Stimulated activated CD4-positive, alpha-beta T cell treated with anti-CD3 and anti-CD28 coated beads, Interleukin-12 subunit alpha, Interleukin-12 subunit beta, amount 100 ng/mL, for 4 hours (primary cell): ENCODE results near the gene OR2C3.
"Not testable (repeated sequence)": the region's sequence is repeated elsewhere in the genome, so short reads cannot be mapped to it uniquely, and the experiment has no call there.

Experiments used
- DNase-seq: peaks from one replicate; pipeline ENCODE4 v3.0.0-alpha.2; 2020

Gene OR2C3

DNA sequence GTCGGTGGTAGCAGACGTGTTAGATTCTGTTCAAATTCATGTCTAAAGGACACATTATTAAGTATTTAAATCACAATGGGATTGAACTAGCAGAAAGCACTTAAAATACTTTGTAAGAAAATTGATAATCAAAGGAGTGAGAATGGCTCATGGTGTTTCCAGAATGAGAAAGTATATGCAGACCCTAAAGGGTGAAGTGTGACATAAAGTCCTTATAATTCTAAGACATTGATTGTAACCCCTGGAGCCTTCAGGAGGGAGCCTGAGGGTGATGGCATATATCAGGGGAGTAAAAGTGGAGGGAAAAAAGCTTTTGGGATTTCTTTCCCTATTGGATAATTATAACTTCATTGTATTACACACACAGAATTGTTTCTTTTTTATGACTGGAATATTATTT lies at the start of gene OR2C3:
TSS of gene OR2C3 (minus strand) at position 101 of the 400 bp plus-strand sequence. CDS start 3,929 bp downstream, outside the sequence.
- no peak for DNase-seq

DNA sequence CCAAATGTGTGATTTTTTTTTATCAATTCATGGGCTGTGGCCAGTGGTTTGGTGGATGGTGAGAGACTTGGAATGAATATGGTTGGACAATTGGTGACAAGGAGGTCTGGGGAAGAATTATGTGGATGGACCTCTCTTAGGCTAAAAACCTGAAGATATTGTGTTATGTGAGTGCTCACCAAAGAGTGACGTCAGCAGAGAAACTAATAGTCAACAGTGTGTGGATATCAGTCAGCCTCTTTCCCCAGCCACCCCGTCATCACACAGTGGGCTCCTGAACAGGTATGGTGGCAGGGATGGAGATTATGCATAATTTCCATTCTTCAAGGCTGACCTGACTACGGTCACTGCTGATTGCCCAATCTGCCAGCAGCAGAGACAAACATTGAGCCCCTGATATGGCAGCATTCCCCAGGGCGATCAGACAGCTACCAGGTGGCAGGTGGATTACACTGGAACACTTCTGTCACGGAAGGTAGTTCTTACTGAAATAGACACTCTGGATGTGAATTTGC lies 42.8 kb upstream of the OR2C3 start:
- DNase-seq: no peak

DNA sequence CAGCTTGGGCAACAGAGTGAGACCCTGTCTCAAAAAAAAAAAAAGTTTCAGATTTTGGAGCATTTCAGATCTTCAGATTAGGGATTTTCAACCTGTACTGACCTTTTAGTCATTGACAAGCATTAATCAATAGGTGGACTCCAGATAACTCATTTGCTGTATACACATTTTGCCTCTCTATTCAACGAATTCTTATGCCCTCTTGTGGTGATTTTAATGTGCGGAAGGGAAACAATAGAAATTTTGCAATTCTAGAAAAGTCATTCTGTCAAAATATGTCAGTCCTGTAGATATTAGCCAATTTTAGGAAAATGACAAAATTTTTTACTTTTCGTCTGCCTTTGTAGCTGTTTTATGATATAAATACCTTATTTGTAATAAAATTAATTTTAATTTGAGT lies 40.3 kb upstream of the OR2C3 start:
- no peak for DNase-seq

DNA sequence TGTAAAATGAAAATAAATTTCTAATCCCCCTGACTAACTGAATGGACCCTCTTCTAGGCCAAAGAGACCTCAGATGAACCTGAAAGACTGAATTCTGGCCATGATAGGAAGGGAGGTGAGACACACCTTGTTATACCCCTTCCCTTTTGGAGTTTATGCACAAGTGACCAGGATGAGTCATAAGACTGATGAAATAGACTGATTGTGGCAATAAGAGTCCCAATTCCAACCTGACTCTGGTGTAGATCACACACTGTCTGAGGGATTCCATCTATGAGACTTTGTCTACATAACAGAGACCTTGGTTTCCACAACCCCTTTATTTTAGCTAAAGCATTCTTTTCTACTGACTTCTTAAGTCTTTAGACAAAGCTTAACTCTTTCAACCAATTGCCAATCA lies 38.4 kb upstream of the OR2C3 start:
- DNase-seq: no peak

DNA sequence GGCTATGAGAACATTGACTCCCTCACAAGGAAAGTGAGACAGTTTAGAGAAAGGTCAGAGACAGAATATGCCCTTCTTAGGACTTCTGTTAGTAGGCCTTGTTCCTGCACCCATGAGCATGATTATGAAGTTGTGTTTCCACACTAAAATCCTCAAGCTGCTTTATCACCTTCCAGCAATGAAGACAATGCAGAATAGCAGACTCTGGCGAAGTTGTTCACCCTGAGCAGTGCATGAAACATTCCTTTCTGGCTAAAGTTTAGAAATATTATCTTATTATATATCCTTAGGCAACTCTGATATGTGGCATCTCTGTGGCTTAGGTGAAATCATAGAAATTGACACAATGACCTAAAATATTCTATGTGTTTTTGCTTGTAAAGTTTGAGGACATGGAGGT lies 38.0 kb upstream of the OR2C3 start:
- no peak for DNase-seq

DNA sequence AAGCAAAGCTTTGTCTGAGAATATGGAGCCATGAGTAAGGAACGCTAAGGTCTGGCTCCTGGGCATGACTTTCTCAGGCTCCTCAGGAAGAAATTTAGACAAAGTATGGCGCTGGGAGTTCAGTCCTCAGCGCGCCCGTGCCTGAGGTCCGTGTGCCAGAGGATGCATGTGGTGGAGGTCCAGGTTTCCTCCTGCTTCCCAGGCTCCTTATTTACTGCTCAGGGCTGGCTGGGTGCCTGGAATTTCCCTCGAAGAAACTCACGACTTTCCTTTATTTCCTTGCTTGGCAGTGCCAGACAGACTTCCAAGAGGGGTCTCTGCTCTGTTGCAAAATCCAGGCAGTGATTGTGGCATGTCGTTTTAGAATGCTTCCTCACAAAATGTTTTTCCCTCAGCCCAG lies 26.0 kb upstream of the OR2C3 start:
- no peak for DNase-seq

DNA sequence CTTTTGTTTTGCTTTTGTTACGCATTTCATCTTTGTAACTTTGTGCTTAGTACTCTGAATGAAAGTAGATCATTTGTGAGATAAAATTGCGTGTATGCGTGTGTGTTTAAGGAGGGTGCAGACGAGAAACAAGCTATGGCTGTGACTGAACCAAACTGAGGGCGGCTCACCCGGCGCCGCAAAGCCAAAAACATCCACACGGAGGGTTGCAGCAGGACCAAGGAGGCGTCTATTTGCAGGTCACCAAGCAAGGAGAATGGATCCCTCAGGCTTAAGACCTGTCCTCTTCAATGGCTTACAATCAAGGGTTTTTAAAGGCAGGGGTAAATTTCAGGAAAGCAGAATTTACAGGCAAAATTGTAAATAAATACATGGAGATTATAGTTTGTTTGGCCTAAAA lies 25.5 kb upstream of the OR2C3 start:
- DNase-seq: no peak

DNA sequence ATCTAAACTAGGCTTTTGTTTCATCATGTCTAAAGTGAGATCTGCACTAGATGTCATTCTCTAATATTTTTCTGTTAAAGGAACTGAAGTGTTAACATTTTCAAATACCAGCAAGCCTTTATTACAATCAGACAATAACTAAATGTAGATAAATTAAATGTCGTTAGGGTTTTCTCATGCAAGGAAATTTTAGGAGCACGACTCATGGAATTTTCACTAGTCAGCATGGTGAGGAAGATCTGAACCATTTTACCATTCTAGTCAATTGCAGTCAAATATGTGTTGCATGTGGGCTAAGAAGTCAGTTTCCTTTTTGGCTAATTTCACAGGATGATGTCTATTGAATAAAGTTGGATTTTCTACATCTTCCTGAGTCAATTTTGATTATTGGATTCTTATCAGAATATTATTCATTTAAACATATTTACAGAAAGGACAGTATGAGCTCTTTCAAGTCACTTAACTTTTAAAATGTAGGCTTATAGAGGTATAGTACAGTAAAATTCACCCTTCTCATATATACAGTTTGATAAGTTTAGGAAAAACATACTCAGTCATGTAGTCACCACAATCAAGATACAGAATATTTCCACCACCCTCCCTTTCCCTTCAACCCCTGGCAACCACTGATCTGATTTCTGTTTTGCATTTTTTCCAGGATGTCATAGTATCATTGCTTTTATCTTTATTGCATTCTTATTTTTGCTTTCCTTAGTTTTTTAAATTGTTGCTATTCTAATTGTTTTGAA lies 21.9 kb upstream of the OR2C3 start:
- DNase-seq: no peak

DNA sequence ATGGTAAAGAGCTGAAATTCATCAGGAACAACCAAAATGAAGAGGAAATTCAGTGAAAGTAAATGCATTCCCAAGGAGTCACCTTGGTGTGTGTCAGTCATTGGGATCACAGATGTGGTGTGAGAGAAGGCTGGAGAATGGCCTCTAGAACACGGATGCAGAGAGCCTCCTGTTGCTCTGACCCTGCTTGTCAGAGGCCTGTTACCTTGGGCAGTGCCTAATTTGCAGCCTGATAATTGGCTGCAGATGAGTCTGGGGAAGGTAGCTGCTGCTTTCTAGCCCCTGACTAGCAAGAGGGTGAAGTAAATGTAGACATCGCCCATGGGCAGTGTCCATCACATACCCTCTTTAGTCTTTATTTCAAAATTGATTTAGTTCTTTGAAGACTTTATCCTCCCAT lies 16.0 kb upstream of the OR2C3 start:
- DNase-seq: no peak

DNA sequence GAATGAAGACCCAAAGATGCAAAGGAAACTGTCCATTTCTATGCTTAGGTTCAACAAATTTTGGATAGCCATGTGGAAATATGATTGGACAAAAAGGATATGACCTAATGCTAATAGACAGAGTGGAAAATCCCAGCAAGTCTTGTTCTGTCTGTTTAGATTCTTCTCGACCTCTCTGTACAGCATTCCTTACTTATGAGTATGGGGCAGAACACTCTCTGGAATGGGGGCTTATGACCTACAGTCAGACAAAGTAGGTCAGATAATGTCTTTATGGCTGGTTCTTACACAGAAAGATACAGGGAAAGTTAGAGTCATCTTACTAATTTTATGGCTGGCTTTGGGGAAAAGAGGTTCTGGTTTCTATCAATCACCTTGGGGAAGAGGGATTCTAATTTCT lies 15.5 kb upstream of the OR2C3 start:
- no peak for DNase-seq

DNA sequence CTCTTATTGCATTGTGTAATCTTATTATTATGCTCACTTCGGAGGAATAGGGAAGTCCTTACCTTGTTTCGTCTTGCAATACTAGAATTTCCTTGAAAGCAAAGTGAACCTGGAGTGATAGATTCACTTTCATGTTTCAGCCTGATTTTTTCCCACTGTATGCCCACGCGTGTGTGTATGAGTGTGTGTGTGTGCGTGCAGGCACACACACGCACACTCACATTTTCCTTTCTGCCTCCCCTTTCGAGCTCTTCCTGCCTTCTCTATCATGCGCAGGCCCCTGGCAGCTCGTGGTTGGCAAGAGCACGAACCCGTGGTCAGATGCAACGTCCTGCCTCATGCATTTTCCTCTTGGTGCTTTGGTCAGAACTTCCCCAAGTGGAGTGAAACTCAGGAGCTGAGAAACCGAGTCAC lies 12.5 kb upstream of the OR2C3 start, which contains the start of gene GCSAML:
TSS of gene GCSAML (plus strand) at position 366 of the 414 bp plus-strand sequence. CDS start 58 bp downstream, outside the sequence.
- DNase-seq: peak; percentile 3

DNA sequence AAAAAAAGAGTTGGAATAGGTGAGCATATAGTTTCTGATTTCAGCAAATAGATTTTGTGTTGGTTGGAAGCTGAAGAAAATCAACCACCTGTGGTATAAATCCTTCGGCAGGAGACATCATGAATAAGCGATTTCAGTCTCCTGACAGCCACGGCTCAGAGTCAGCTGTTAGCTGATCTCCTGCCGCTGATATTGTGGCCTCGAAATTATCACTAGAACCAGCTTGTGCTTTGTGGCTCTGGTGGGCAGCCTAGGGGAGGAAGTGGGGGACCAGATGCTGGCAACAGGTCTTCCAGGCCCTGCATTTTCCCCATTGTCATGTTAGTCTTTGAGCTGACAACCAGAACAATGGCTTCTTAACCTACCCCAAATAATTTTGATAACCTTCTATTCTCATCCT lies 11.9 kb upstream of the OR2C3 start:
- DNase-seq: no peak

DNA sequence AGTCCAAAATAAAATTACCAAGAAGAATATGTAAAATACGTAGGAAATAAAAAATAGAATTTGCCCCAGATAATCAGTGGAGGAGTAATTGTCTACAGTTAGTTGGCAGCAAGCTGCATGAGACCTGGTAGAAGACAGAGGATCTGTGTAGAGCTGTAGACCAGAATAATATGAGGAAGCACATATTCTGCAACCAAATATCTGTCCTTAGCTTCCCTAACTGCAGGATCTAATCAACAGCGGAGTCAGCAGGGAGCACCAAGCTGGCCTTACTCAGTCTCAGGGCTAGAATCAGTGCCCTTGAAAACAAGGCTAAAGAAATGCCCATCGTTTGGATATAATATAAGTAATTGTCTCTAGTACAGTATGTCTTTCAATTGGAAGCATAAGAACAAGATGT lies 6.6 kb upstream of the OR2C3 start:
- no peak for DNase-seq

DNA sequence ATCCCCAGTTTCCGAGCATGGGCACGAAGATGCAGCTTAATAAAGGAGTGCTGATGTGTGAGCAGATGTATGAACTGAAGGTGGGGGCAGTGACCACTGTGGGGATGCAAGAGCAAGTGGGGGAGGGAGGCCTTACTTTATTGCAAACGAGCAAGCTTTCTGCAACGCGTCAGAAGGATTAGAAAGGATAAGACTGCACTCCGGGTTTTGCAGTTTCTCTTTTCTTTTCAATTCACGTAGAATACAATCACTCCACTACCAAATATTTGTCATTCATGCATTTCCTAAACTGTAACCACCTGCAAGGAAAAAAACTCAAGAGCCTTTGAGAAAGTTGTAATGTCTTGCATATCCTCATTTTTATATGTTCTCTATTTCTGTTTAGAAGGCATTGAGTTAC lies 4.3 kb upstream of the OR2C3 start:
- DNase-seq: no peak

DNA sequence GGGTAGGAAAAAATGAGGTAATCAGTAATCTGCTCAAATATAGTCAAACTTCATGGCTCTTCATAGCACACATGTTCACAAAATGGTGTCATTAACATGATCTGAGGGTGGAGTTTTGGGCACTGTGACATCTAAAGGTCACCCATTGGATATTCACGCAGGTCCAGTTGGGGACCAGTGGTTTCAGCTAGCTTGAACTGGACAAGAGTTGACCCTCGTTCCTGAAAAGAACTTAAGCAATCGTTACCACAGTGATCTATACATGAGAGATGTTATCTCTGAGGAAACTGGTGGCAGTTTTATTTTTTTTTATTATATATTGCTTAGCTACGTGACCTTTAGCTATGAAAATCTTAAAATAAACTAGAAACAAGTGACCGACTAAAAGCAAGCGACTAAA lies 3.0 kb upstream of the OR2C3 start:
- no peak for DNase-seq

DNA sequence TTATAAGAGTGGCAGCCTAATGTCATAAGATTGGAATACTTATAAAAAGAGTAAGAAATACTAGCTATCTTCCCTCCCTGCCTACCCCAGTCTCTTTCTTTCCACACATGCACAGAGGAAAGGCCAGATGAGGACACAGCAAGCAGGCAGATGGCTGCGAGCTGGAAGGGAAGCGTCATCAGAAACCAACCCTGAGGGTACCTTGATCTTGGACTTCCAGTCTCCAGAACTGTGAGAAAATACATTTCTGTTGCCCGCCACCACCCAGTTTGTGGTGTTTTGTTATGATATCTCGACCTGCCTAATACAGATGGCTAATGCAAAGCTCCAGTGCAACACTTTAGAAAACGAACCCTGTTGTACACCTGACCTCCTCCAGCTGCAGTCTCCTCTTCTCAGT lies 2.3 kb upstream of the OR2C3 start:
- no peak for DNase-seq

DNA sequence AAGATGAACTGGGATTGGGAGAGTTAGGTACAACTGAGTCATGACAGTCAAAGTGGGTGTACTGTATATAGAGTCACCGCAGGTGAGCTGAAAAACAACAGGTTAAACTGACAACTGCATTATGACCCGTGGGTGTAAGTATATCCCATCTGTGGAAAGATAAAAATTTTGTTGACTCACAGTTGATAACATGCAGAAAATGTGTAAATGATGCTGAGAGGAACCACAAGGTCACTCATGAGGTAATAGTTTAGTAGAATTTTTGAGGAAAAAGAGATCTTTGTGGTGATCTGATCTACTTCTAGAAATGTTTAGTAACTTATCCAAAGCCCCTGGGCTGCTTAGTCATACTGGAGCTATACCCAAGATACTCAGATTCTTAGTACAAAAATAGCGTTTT lies 838 bp downstream of the OR2C3 start:
- DNase-seq: no peak

DNA sequence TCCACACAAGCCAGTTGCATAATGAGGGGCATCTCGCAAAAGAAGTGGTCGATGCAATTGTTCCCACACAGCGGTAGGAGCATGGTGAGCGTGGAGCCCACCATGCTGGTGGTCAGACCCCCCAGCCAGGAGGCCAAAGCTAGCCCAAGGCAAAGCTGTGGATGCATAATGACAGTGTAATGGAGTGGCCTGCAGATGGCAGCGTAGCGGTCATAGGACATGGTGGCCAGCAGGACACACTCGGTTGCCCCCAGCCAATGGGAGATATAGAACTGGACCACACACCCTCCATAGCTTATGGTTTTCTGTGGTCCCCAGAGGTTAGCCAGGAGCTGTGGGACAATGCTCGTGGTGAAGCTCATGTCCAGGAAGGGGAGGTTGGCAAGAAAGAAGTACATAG lies 4.3 kb downstream of the OR2C3 start:
- no peak for DNase-seq

DNA sequence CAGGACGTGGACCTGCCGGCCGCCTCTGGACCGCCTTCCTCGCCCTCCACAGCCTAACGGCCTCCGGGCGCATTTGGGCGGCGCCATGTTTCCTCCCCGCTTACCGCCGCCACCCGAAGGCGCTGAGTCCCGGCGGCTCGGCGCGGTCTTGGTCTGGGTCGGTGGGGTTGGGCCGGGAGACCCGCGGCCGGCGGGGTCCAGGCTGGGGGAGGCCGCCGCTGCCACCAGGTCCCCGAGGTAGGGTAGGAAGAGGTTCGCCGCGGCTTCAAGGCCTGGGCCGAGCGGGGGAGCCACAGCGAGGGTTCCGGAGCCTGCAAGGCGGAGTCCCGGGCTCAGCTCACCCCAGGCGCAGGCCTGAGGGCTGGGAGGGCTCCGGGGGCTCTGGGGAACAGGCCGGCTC lies 5.5 kb downstream of the OR2C3 start:
- DNase-seq: no peak

DNA sequence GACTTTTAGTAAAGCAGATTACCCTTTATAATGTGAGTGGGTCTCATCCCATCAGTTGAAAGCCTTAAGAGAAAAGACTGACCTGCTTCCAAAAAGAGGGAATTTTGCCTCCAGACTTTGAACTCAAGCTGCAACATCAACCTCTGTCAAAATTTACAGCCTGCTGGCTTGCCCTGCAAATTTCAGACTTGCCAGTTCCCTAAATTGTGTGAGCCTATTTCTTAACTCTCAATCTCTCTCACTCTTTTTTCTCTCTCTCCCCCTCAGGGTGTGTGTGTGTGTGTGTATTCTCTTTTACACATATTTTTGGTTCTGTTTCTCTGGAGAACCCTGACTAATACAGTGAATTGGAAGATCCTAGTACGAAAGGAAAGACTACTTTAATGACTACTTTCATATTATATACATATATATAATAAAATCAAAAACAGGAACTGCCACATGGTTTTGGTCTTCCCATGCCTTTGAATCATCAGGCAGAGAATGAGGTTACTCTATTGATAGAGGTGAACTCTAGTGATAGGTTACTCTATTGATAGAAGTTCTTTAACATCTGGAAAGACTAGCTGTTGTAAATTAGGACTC lies 6.4 kb downstream of the OR2C3 start:
- DNase-seq: no peak

DNA sequence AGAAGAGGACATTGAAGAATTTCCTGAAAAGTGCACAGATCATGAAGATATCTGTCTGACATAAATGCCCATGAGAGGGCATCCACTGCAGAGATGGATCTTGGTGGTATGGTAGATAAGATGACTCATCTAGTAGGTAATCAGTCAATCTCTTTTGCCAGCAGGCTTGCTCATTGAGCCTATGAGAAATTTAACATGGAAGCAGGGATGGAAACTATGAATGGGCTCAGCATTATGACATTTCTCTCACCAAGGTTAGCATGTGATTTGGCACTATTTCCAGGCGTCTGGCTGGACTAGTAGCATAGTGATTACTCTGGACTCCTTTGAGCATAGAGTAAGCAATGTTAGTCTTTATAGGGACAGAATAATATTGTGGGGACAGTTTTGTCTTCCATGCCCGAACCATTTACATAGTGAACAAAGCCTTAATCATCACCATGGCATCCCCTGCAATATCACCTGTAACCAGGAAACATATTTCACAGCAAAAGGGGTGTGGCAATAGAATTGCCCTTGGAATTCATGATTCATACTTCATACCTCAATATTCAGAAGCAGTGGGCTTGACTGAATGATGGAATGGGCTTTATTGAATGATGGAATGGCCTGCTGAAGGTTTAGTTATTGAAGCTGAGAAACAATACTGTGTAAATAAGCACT lies 7.3 kb downstream of the OR2C3 start:
- DNase-seq: no peak

DNA sequence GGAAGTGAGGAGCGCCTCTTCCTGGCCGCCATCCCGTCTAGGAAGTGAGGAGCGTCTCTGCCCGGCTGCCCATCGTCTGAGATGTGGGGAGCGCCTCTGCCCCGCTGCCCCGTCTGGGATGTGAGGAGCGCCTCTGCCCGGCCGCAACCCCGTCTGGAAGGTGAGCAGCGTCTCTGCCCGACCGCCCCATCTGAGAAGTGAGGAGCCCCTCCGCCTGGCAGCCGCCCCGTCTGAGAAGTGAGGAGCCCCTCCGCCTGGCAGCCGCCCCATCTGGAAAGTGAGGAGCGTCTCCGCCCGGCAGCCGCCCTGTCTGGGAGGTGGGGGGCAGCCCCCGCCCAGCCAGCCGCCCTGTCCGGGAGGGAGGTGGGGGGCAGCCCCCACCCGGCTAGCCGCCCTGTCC lies 14.4 kb downstream of the OR2C3 start:
- DNase-seq: not testable (repeated sequence)

DNA sequence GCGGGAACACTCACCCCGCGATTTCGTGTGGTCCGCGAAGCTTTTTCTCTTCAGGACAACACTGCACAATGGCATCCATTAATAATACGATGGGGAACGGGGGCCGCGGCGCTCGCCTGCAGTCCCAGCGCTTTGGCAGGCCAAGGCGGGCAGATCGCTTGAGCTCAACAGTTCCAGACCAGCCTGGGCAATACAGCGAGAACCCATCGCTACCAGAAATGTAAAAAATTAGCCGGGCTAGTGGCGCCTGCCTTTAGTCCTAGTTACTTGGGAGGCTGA lies 17.7 kb downstream of the OR2C3 start:
- DNase-seq: no peak
